AG09319 (cell line): ENCODE data around the gene UBA5.

ENCODE experiments used
- DNase-seq: peaks from one replicate; pipeline ENCODE4 v3.0.0-alpha.2; 2010; ENCODE audit warnings: low read depth; ENCODE audit errors: extremely low read depth
- TF ChIP-seq, protein P1 (sequence below): IDR thresholded peaks from 2 replicates; pipeline ENCODE4 v1.5.1; 2011; ENCODE audit warnings: low read depth, mild to moderate bottlenecking, inconsistent platforms, low read length, moderate library complexity

Gene UBA5

DNA sequence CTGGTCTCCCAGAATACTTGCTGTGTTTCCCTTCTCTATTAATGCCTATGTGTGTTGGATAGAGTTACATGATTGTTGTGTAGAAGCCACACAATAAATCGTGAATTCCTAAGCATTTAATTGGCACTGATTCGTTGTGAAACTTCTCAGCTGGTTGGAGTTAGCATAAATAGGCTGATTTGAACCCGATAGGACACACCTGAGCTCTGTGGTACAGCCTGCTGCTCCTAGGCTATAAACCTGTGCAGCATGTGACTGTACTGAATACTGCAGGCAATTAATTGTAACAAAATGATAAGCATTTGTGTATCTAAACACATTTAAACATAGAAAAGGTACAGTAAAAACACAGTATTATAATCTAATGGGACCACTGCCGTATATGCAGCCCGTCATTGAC is 5.4 kb upstream of the UBA5 start:
- DNase-seq: no peak
- TF ChIP-seq, protein P1, sequence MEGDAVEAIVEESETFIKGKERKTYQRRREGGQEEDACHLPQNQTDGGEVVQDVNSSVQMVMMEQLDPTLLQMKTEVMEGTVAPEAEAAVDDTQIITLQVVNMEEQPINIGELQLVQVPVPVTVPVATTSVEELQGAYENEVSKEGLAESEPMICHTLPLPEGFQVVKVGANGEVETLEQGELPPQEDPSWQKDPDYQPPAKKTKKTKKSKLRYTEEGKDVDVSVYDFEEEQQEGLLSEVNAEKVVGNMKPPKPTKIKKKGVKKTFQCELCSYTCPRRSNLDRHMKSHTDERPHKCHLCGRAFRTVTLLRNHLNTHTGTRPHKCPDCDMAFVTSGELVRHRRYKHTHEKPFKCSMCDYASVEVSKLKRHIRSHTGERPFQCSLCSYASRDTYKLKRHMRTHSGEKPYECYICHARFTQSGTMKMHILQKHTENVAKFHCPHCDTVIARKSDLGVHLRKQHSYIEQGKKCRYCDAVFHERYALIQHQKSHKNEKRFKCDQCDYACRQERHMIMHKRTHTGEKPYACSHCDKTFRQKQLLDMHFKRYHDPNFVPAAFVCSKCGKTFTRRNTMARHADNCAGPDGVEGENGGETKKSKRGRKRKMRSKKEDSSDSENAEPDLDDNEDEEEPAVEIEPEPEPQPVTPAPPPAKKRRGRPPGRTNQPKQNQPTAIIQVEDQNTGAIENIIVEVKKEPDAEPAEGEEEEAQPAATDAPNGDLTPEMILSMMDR: no peak

DNA sequence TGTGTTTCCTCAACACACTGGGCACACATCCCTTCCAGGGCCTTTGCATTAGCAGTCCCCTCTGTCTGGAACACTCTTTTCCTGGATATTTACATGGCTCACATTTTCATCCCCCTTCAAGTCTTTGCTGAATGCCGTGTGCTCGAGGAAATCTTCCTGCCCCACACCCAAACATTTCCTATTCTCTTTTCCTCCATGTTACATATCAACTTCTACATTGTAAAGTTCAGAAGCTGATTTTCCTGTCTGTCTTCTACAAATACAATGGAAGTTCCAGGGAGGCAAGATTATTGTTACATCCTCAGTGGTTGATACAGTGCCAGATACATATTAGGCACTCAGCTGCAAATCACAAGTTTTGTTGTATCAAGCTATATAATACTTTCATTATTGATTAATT is 4.7 kb upstream of the UBA5 start:
- TF ChIP-seq, protein P1: no peak
- no peak for DNase-seq

DNA sequence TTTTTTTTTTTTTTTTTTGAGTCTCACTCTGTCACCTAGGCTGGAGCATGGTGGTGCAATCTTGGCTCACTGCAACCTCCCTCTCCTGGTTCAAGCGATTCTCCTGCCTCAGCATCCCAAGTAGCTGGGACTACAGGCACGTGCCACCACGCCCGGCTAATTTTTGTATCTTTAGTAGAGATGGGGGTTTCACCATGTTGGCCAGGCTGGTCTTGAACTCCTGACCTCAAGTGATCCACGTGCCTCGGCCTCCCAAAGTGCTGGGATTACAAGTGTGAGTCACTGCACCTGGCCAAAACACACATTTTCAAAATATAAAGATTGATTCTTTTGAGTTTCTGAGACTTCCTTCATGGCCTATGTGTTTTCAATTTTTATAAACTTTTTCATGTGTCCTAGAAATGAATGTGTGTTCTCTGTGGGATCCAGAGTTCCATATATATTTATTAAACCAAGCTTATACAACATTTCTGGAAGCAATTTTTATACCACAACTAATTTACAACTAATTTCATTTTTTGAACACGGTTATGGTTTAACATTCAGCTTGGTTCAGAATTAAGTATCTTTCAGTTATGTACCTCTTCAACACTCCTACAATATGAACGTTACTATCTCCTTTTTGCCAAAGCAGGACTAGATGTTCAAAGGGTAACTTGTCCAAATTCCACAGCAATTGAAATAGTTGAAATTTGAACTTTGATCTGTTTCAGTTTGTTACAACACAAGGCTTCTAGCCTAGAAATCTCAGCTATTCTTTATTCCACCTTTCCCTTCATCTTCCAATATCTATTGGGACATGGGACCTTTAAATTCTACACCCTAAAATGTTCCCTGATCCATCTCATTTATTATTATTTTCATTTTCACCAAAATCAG is 2.0 kb upstream of the UBA5 start:
- TF ChIP-seq, protein P1: no peak

DNA sequence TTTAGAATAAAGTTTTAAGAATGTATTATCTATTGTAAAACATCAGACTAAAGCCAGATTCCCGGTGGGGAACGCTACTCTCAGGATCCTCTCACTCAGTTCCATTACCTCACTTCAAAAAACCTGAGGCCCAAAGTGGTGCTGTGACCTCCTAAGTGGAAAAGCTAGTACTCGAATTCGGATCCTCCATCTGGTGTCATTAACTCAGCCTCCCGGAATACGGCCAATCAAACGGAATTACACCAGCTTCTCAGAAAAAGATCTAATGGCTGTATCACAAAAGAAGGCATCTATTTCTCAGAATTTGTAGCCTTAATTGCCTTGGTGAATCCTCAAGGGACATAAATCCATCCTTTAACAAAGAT is 1.1 kb upstream of the UBA5 start:
- TF ChIP-seq, protein P1: no peak
- no peak for DNase-seq

More for the DNA sequence above, 2.0 kb upstream of the UBA5 start:
- DNase-seq: no peak

DNA sequence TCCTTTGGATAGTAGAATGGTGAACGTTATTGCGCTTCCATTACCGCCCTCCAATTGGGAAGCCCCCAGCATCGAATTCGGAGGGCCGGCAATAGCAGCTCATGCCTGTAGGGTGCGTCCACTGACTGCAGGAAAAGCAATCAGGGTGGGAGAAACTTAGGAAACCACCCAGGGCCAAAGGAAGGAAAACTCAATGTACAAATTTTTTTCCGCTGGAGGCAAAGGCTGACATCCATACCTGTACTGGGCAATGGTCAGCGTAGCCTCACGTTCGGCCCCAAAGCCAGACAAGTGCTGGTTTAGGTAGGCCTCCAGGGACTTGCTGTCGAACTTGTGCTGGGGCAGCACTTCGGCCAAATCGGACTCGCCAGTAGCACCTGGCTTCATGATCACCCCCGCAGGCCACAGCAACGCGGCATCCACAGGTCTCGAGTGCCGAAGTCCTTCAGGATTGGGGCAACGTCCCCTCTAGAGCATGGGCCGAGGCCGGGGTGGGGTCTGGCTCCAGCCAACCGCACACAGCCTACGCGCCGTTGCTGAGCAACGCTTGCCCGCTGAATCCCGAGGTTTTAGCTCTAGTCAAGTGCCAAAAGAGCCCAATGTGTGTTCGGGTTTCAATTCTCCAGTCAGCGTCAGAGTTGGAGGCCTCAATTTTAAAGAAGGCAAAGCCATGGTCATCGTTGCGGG is 621 bp upstream of the UBA5 start, which contains the start of gene ACAD11:
TSS of gene ACAD11 (minus strand) at position 445 of the 687 bp plus-strand sequence. CDS start at position 387, 58 bp downstream.
- TF ChIP-seq, protein P1: peak; percentile 69
- peak; percentile 37 for DNase-seq

DNA sequence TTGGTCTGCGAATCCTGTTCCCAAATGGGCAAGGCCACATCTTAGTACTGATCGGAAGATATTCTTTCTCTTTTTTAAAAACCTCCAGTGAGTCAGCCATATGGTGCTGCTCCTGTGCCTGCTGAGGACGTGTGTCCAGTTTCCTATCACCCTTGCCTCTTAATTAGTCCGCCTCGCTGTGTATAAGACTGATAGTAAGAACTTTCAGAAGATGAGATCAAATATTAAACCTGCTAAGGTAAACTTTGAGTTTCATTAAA is 612 bp downstream of the UBA5 start:
- no peak for DNase-seq
- TF ChIP-seq, protein P1: no peak

DNA sequence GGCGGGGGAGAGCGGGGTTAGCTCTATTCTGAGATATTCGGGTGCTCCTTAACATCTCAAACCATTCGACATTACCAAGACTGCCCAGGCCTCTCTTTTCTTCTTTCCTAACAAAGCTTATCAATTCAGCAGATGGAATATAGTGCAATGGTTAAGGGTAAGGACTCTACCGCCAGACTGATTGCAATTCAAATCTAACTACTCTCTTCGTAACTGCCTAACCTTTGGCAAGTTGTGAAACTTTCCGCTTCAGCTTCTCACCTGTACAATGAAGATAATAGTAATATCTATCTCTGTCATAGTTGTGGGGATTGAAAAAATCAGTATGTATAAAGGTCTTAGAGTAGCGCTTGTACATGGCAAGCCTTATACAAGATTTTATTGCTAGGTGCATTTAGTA is 972 bp downstream of the UBA5 start:
- no peak for DNase-seq
- TF ChIP-seq, protein P1: no peak
